NT2/D1 (cell line): ENCODE results near the gene OOSP4A.

Experiments used
- YY1 ChIP-seq: IDR thresholded peaks from 2 replicates; pipeline ENCODE4 v1.6.1; 2011; ENCODE audit not compliant: insufficient read length, insufficient read depth
- ZNF274 ChIP-seq: IDR thresholded peaks from 2 replicates; pipeline ENCODE4 v1.6.1; 2011; ENCODE audit warnings: mild to moderate bottlenecking, low read depth, low read length

DNA sequence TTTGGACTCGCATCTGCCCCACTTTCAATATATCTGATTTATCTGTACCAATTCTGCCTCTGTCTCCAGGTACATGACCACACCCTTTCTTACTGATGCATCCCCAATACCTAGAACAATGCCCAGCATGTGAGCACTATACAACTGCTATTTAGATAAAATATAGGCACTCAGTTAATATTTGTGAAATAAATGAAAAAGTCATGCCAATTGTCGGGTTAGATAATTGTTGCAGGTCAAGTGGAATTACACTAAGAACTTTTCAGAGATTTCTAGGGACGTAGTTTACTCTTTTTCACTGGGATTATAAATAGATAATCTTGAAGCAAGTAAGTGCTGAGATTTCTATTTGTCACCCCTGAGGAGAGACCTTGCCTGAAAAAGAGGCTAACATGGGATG is 20.5 kb downstream of the OOSP4A start:
- TF ChIP-seq YY1: no peak
- no peak for TF ChIP-seq ZNF274
